A204.1 (cell line): Measurements from ENCODE around the gene TTC34.
"Not testable (repeated sequence)": the region's sequence is repeated elsewhere in the genome, so short reads cannot be mapped to it uniquely, and the experiment has no call there.

ENCODE experiments used
- FAIRE-seq: peaks from 2 replicates; lab custom pipeline; 2012; peaks lifted over from hg19 to GRCh38; lab: Jason Lieb, UNC

TTC34 gene

GRCh38 chr1:2628191-2628932 lies 173.1 kb downstream of the TTC34 start:
- FAIRE-seq, result no peak

DNA sequence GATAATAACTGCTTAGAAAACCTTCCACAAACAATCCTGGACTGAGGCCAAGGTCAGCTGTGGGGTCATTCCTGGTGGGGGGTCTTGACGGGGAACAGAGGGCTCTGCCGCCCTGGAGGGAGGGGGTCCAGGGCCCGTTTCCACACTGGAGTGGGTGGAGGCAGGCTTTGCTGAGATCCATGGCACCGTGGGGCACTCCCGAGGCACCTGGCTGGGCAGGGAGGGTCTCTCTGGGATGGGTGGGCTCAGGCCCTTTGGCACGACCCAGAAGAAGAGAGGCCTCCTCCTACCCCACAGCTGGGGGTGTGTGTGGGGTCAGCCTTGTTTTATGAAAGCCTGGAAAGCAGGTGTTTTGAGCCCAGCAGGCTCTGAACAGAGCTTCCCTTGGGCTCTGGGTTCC lies 173.7 kb downstream of the TTC34 start:
- FAIRE-seq, result no peak

GRCh38 chr1:2625748-2626147 lies 175.7 kb downstream of the TTC34 start:
- not testable (repeated sequence) for FAIRE-seq

DNA sequence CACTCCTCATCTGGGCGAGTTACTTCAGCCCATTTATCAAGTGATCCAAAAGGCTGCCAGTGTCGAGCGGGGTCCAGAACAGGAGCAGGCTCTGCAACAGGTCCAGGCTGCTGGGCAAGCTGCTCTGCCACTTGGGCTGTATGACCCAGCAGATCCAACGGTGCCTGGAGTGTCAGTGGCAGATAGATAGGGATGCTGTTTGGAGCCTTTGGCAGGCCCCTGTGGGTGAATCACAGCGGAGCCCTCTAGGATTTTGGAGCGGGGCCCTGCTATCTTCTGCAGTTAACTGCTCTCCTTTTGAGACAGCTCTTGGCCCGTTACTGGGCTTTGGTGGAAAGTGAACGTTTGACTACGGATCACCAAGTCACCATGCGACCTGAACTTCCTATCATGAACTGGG lies 176.2 kb downstream of the TTC34 start:
- FAIRE-seq, result no peak

- FAIRE-seq, result no peak
Measured at GRCh38 chr1:2624735-2625300, 176.7 kb downstream of the TTC34 start.

- FAIRE-seq, result no peak
Measured at GRCh38 chr1:2623571-2624337, 177.7 kb downstream of the TTC34 start.

- FAIRE-seq, result no peak
Measured at GRCh38 chr1:2617971-2618470, 183.5 kb downstream of the TTC34 start.

DNA sequence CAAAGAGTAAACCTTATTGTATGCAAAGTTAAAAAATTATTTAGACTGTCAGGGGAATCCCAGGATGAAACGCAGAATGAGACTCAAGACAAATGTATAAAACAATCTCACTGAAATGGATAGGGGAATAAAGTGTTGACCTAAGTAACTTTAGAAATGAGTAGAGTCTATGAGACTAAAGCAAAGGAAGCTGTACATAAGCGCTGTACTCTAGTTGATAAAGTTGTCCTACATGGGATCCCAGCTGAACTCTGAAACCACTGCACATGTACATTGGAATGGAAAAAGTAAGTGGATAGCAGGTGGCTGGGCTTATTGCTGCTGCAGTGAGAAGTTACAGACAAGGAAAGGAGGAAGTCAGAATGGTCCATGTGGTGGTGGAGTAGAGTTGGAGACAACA lies 187.3 kb downstream of the TTC34 start:
- FAIRE-seq, result no peak

GRCh38 chr1:2612591-2613365 lies 188.7 kb downstream of the TTC34 start:
- FAIRE-seq, result no peak

- FAIRE-seq, result no peak
Measured at GRCh38 chr1:2611621-2612437, 189.7 kb downstream of the TTC34 start.

DNA sequence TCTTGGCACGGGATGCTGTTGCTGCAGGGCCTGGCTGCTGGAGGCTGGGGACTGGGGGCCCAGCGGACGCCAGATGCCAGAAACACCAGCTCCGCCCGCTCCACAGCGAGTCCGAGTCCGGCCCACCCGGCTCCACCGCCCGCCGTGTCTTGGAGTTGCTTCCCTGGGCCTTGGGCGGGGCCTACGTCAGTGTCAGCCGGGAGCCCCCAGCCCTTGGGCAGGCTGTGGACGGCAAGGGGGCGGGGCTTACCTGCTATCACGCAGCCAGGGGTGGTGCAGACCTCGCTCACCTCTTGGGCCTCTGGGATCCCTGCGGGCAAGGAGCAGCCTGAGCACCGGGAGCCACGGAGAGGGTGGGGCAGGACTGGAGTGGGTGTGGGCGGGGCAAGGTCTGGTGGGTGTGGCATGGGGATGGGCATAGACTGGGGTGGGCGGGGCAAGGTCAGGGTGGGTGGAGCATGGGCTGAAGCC lies 190.4 kb downstream of the TTC34 start:
- FAIRE-seq, result no peak

GRCh38 chr1:2610036-2610959 lies 191.2 kb downstream of the TTC34 start:
- FAIRE-seq, result no peak

DNA sequence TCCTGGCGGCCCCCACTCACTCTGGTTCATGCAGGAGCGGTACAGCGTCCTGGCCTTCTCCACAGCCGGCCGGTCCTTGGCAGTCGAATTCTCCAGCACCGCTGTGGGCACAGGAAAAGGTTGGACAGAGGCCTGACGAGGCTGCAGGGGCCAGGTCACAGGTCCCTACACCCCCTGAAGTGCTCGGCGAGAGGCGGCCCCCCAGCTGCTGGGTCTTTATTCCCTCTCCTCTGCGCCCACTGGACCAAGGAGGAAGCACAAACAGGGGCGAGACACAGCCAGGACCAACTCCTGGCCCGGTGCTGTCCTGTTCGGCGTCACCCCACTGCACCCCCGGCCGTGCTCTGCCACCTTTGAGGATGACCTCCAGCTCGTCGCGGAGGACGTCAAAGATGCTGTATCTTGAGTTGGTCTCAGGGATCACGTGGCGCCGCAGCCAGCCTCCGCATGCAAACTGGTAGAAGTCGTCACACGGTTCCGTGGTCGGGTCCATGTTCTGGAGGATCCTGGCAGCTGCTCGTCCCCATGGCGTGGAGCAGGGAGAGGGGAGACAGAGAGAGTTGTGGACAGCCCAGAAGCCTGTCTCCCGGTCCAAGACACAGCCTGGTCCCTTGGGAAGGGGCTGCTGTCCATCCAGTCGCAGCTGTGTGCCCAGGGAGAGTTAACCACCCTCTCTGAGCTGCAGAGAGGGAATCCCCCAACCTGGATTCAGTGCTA lies 192.0 kb downstream of the TTC34 start:
- no peak for FAIRE-seq

DNA sequence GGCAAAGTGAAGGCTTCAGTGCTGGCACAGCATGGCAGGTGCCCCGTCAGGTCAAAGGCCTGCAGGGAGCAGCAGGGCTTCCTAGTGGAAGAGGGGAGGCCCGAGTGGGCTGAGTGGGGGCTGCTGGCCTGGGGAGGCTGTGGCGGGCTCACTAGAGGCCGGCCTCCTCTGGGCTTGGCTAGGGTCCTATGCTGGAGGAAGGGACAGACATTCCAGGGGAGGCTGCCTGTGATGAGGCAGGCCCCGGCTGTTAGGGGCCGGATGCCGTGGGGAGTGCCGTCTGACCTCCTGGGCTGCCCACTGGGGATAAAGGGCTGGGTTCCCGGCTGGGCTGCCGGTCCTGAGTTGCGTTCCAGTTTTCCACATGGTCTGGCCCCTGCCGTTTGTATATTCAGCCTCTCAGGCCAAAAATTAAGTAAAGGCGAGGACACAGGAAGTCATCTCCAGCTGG lies 193.8 kb downstream of the TTC34 start:
- FAIRE-seq, result no peak

GRCh38 chr1:2606881-2607621 lies 194.4 kb downstream of the TTC34 start:
- FAIRE-seq, result no peak

GRCh38 chr1:2606396-2606880 lies 195.1 kb downstream of the TTC34 start:
- no peak for FAIRE-seq

- FAIRE-seq, result no peak
Measured at GRCh38 chr1:2605509-2606395, 195.7 kb downstream of the TTC34 start.
